Astrocyte of the cerebellum (primary cell): ENCODE measurements around the gene ZNF432.
"Not testable (repeated sequence)": the region's sequence is repeated elsewhere in the genome, so short reads cannot be mapped to it uniquely, and the experiment has no call there.

Experiments used
- DNase-seq: peaks from one replicate; pipeline ENCODE4 v3.0.0-alpha.2; 2011; ENCODE audit warnings: low read depth
- H3K4me3 ChIP-seq: 2 replicates; pipeline ENCODE4 v1.5.1; 2011; ENCODE audit warnings: mild to moderate bottlenecking, low read depth, low read length, moderate library complexity
- in situ Hi-C: cut with HindIII; loops from 2 replicates; pipeline ENCODE4 v1.10.0; 2017; ENCODE audit warnings: low sequenced_read_pairs
- TF ChIP-seq, protein P1 (sequence below): IDR thresholded peaks from 2 replicates; pipeline ENCODE4 v1.5.1; 2012; ENCODE audit warnings: low read length, low read depth, moderate library complexity, mild to moderate bottlenecking; ENCODE audit errors: missing control alignments

The ZNF432 gene

DNA sequence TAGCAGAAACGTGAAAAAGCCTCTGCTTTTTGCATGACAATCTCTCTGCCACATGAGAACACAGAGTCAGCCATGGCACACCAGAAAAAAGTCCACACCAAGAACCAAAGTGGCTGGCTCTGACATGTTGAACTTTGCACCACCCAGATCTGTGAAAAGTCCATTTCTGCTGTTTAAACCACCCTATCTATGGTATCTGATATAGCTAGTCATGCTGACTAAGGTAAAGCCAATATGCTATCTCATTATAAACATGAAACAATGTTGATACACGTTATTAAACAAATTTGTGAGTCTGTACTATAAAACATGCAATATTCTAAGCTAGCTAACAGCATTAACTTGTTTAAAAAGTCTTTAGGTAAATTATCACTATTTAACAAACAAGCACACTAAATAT is 21.0 kb upstream of the ZNF432 start:
- in situ Hi-C loops, result no loop called here
- TF ChIP-seq, protein P1, sequence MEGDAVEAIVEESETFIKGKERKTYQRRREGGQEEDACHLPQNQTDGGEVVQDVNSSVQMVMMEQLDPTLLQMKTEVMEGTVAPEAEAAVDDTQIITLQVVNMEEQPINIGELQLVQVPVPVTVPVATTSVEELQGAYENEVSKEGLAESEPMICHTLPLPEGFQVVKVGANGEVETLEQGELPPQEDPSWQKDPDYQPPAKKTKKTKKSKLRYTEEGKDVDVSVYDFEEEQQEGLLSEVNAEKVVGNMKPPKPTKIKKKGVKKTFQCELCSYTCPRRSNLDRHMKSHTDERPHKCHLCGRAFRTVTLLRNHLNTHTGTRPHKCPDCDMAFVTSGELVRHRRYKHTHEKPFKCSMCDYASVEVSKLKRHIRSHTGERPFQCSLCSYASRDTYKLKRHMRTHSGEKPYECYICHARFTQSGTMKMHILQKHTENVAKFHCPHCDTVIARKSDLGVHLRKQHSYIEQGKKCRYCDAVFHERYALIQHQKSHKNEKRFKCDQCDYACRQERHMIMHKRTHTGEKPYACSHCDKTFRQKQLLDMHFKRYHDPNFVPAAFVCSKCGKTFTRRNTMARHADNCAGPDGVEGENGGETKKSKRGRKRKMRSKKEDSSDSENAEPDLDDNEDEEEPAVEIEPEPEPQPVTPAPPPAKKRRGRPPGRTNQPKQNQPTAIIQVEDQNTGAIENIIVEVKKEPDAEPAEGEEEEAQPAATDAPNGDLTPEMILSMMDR, result no peak
- H3K4me3 ChIP-seq, result no peak overlapping the region
- DNase-seq, result no peak

DNA sequence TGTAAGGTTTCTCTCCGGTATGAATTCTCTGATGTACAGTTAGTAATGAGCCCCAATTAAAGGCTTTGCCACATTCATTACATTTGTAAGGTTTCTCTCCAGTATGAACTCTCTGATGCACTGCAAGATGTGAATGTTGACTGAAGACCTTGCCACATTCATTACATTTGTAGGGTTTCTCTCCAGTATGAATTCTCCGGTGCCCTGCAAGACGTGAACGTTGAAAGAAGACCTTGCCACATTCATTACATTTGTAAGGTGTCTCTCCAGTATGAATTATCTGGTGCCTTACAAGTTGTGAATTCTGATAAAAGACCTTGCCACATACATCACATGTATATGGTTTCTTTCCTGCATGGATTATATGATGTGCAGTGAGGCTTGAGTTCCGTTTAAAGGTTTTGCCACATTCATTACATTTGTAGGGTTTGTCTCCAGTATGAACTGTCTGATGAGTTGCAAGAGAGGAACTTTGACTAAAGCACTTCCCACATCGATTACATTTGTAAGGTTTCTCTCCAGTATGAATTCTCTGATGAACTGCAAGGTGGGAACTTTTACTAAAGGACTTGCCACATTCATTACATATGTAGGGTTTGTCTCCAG is 17.7 kb upstream of the ZNF432 start:
- DNase-seq, result no peak
- TF ChIP-seq, protein P1, result no peak
- no peak overlapping the region for H3K4me3 ChIP-seq
- in situ Hi-C loops, result no loop called here

DNA sequence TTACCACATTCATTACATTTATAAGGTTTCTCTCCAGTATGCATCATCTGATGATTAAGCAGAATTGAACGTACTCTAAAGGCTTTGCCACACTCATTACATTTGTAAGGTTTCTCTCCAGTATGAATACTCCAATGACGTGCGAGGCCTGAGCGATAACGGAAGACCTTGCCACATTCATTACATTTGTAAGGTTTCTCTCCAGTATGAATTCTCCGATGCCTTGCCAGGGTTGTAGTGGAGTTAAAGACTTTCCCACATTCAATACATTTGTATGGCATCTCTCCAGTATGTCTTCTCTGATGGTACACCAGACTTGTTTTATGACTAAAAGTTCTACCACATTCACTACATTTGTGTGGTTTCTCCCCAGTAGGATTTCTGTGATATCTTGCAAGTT is 16.8 kb upstream of the ZNF432 start:
- no peak overlapping the region for H3K4me3 ChIP-seq
- TF ChIP-seq, protein P1, result no peak
- no peak for DNase-seq
- in situ Hi-C loops, result no loop called here

DNA sequence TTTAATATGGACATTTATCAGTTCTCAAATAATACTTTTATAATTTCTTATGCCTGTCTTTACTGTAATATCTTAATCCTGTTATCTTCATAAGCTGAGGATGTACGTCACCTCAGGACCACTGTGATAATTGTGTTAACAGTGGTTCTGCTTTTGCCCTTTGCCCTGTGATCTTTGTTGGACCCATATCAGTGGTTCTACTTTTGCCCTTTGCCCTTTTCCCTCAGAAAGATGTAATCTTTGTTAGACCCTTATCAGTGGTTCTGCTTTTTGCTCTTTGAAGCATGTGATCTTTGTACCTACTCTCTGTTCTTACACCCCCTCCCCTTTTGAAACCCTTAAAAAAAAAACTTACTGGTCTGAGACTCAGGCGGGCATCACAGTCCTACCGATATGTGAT is 7.8 kb upstream of the ZNF432 start:
- DNase-seq, H3K4me3 ChIP-seq, in situ Hi-C loops: not testable (repeated sequence)

DNA sequence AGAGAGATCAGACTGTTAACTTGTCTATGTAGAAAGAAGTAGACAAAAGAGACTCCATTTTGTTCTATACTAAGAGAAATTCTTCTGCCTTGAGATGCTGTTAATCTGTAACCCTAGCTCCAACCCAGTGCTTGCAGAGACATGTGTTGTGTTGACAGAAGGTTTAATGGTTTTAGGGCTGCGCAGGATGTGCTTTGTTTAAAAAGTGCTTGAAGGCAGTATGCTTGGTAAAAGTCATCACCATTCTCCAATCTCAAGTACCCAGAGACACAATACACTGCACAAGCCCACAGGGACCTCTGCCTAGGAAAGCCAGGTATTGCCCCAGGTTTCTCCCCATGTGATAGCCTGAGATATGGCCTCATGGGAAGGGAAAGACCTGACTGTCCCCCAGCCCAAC is 3.1 kb upstream of the ZNF432 start:
- H3K4me3 ChIP-seq, DNase-seq, in situ Hi-C loops: not testable (repeated sequence)

DNA sequence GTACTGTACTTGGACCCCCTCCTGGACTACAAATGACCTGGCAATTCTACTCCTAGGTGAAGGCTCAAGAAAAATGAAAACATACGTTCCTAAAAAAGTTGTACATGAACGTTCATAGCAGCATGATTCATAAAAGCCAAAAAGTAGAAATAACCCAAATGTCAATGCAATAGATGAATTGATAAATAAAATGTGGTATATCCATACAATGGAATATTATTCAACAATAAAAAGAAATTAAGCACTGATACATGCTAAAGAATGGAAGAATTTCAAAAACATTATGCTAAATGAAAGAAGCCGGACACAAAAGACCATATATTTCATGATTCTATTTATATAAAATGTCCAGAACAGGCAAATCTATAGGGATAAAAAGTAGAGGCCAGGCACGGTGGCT is 9.5 kb downstream of the ZNF432 start:
- no peak for DNase-seq
- in situ Hi-C loops, result no loop called here
- TF ChIP-seq, protein P1, result no peak
- no peak overlapping the region for H3K4me3 ChIP-seq

DNA sequence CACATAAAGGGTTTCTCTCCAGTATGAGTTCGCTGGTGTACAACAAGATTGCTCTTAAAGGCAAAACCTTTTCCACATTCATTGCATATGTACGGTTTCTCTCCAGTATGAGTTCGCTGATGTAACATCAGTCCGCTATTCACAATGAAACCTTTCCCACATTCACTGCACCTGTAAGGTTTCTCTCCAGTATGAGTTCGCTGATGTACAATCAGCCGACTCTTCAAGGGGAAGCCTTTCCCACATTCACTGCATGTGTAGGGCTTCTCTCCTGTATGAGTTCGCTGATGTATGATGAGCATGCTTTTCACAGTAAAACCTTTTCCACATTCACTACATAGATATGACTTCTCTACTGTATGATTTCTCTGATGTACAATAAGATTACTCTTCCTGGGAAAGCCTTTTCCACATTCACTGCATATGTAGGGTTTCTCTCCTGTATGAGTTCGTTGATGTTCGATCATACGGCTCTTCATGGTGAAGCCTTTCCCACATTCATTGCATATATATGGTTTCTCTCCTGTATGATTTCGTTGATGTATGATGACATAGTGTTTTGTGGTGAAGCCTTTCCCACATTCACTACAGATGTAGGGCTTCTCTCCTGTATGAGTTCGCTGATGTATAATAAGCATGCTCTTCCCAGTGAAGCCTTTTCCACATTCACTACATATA is 14.4 kb downstream of the ZNF432 start:
- no peak overlapping the region for H3K4me3 ChIP-seq
- TF ChIP-seq, protein P1, result no peak
- no peak for DNase-seq
- in situ Hi-C loops, result no loop called here
